ENCODE measurements around the gene KLHL29. TPM values are rescaled to one million over a fixed set of nuclear protein-coding genes. Genes with fewer than 3 reads are reported as not detected.

KLHL29 gene
- total RNA-seq, 1 donor = 14.7 TPM

- TF ChIP-seq, protein P1, sequence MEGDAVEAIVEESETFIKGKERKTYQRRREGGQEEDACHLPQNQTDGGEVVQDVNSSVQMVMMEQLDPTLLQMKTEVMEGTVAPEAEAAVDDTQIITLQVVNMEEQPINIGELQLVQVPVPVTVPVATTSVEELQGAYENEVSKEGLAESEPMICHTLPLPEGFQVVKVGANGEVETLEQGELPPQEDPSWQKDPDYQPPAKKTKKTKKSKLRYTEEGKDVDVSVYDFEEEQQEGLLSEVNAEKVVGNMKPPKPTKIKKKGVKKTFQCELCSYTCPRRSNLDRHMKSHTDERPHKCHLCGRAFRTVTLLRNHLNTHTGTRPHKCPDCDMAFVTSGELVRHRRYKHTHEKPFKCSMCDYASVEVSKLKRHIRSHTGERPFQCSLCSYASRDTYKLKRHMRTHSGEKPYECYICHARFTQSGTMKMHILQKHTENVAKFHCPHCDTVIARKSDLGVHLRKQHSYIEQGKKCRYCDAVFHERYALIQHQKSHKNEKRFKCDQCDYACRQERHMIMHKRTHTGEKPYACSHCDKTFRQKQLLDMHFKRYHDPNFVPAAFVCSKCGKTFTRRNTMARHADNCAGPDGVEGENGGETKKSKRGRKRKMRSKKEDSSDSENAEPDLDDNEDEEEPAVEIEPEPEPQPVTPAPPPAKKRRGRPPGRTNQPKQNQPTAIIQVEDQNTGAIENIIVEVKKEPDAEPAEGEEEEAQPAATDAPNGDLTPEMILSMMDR (IDR thresholded peaks at IDR 0.05; ENCODE audit: insufficient read depth, low read depth, low read length) = no peak
- H3K4me3 ChIP-seq (ENCODE audit: low read depth, low read length) = no peak overlapping the region
- no peak for DNase-seq (ENCODE audit: low read depth)
Observed at GRCh38 chr2:23556929-23557328, 171.9 kb downstream of the KLHL29 start.

- no peak overlapping the region for H3K4me3 ChIP-seq (ENCODE audit: low read depth, low read length)
- DNase-seq (ENCODE audit: low read depth) = no peak
- TF ChIP-seq, protein P1 (IDR thresholded peaks at IDR 0.05; ENCODE audit: insufficient read depth, low read depth, low read length) = no peak
Observed at GRCh38 chr2:23557455-23557854, 172.5 kb downstream of the KLHL29 start.

DNA sequence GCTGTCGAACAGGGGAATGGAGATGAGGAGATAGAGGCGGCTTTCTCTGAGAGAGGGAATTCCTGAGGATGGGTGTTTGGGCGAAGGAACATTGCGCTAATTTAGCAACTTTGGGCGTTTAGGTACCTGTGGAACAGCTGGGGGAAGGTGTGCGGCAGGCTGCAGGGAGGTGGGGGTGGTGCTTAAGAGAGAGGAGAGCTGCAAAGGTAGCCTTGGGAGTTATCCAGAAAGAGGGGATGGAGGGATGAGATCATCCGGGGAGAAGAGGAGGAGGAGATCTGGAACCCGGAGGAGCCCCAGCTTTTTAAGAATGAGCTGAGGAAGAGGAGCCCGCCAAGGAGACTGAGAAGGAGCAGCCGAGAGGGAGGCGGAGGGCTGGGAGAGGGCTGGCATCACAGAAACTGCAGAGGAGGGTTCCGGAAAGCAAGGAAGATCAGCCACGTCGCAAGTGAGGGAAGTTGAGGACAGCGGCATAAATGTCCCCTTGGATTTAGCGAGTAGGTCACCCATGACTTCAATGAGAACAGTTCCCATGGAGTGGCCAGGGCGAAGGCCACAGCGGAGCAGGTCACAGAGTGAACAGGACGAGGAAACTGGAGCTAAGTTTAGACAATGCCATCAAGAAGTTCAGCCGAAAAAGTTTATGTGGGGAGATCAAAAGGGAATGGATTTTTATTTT, 174.7 kb downstream of the KLHL29 start:
- DNase-seq (ENCODE audit: low read depth) = no peak
- TF ChIP-seq, protein P1 (IDR thresholded peaks at IDR 0.05; ENCODE audit: insufficient read depth, low read depth, low read length) = no peak
- H3K4me3 ChIP-seq (ENCODE audit: low read depth, low read length) = no peak overlapping the region

DNA sequence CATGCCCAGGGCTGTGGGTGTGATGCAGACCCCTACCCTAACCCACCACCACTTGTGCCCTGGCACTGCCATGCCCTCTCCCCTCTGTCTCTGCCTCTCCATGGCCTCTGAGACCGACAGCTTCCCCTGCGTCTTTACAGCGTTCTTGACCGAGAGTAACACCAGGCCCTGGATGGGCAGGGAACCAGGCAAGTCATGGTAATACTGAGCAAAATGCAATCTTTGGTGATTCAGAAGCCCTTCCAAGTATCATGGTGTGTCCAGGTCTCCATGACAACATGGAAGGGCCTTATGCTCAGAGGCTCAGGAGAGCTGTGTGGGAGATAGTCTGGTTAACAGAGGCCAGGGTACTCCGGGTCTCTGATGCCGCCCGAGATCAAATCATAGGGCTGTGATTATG, 176.1 kb downstream of the KLHL29 start:
- no peak for DNase-seq (ENCODE audit: low read depth)
- TF ChIP-seq, protein P1 (IDR thresholded peaks at IDR 0.05; ENCODE audit: insufficient read depth, low read depth, low read length) = no peak
- H3K4me3 ChIP-seq (ENCODE audit: low read depth, low read length) = no peak overlapping the region

DNA sequence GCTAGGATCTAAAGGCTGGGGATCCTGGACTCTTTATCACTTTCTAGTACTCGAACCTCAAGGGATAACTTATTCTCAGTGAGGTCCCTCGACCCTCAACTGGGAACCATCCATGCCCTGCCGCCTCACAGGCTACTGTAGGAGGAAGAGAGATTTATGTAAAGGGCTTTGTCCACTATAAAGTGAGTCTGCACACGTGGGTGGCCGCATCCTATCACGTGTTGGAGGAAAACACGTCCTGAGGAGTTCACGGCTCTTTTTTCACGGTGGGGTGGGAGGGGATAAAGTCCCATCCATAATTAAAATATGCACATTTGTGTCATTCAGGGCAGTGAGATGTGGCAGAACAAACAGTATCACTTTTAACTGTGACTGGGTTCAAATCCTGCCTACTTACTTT, 176.6 kb downstream of the KLHL29 start:
- H3K4me3 ChIP-seq (ENCODE audit: low read depth, low read length) = no peak overlapping the region
- TF ChIP-seq, protein P1 (IDR thresholded peaks at IDR 0.05; ENCODE audit: insufficient read depth, low read depth, low read length) = no peak
- DNase-seq (ENCODE audit: low read depth) = no peak

GRCh38 chr2:23562143-23562542, 177.2 kb downstream of the KLHL29 start:
- no peak for DNase-seq (ENCODE audit: low read depth)
- H3K4me3 ChIP-seq (ENCODE audit: low read depth, low read length) = no peak overlapping the region
- TF ChIP-seq, protein P1 (IDR thresholded peaks at IDR 0.05; ENCODE audit: insufficient read depth, low read depth, low read length) = no peak

- no peak overlapping the region for H3K4me3 ChIP-seq (ENCODE audit: low read depth, low read length)
- TF ChIP-seq, protein P1 (IDR thresholded peaks at IDR 0.05; ENCODE audit: insufficient read depth, low read depth, low read length) = no peak
- DNase-seq (ENCODE audit: low read depth) = no peak
Observed at GRCh38 chr2:23563151-23563550, 178.2 kb downstream of the KLHL29 start.

Data from fibroblast of villous mesenchyme (primary cell).